BLaER1 treated with 17β-estradiol and CSF1 and Interleukin-3, amounts not matched to agents 10 nM and 100 nM (cell line): Measurements from ENCODE around the gene SNRPD3.

ENCODE experiments used
- H3K27ac ChIP-seq, 11 experiments: shearing (Covaris generic); formaldehyde crosslinking; 2 replicates each; pipeline ENCODE4 v1.8.1; 2022
- H3K27me3 ChIP-seq, 11 experiments: shearing (Covaris generic); formaldehyde crosslinking; 2 replicates each; pipeline ENCODE4 v1.8.1; 2022
- H3K36me3 ChIP-seq, 11 experiments: shearing (Covaris generic); formaldehyde crosslinking; 2 replicates each; pipeline ENCODE4 v1.8.1; 2022
- H3K4me1 ChIP-seq, 10 experiments: shearing (Covaris generic); formaldehyde crosslinking; 2 replicates each; pipeline ENCODE4 v1.8.1; 2022
- H3K4me2 ChIP-seq, 11 experiments: shearing (Covaris generic); formaldehyde crosslinking; 2 replicates each; pipeline ENCODE4 v1.8.1; 2022
- H3K4me3 ChIP-seq, 10 experiments: shearing (Covaris generic); formaldehyde crosslinking; 2 replicates each; pipeline ENCODE4 v1.8.1; 2022
- H3K9ac ChIP-seq, 11 experiments: shearing (Covaris generic); formaldehyde crosslinking; 2 replicates each; pipeline ENCODE4 v1.8.1; 2022
- H3K9me3 ChIP-seq, 11 experiments: shearing (Covaris generic); formaldehyde crosslinking; replicated peaks in 1 of 11; 2 replicates each; pipeline ENCODE4 v1.8.1; 2022
- H4K20me1 ChIP-seq, 11 experiments: shearing (Covaris generic); formaldehyde crosslinking; 2 replicates each; pipeline ENCODE4 v1.8.1; 2022
- Cebpa-rat ChIP-seq, 11 experiments: shearing (Covaris generic); IDR thresholded peaks; 2 replicates each; pipeline ENCODE4 v1.8.1; 2022

SNRPD3 gene

DNA sequence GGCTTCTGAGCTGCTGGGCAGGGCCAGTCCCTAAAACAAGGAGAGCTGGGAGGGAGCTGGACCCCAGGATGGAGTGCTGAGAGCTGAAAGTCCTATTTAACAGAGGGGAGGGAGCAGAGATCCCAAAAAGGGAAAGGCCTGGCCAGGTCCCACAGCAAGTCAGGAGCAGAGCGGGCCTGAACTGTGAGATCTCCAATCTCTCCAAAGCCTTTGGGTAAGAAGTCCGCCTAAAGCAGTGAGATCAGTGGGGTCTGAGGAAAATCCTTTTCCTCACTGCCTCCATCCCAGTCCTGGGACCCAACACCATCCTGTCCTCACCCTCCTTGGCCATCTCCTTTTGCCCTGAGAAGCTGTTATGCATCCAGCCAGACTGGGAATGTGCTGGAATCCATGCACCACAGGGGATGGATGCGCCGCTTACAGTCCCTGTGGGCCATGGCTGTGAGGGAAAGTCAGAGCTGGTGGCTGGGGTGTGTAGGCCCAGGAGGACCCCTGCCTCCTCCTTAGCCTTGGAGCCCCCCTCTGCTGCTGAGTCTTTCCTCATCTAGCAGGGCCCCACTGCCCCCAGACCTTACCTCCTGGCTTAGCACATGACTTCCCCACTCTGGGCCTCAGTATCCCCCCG lies 28.5 kb downstream of the SNRPD3 start:
- H3K27ac ChIP-seq = no peak overlapping the region
- H3K4me2 ChIP-seq = no peak overlapping the region
- H3K27me3 ChIP-seq = no peaks in the 10 kb centered on the region; a peak in 1 of 22 replicates
- H3K36me3 ChIP-seq = 0 out of 22 replicates have a peak, but pooled peaks cover 0 to 5% (median 0%) of the 10 kb centered on the region in 11 experiments
- H3K9me3 ChIP-seq = no peaks in the 10 kb centered on the region
- peaks cover 8 to 35% (median 21%) of the 10 kb centered on the region in 10 experiments; a peak in 18 of 20 replicates for H3K4me1 ChIP-seq
- no peak overlapping the region for H3K4me3 ChIP-seq
- H4K20me1 ChIP-seq = peaks cover 0 to 27% (median 12%) of the 10 kb centered on the region in 11 experiments; a peak in 9 of 22 replicates
- no peak for TF ChIP-seq Cebpa-rat (IDR thresholded peaks at IDR 0.05)
- 0 out of 22 replicates have a peak overlapping the region, but pooled peaks of 1 of the 11 experiments have one; percentile 0 for H3K9ac ChIP-seq

GRCh38 chr22:24584871-24585411 lies 29.1 kb downstream of the SNRPD3 start:
- no peak overlapping the region for H3K27ac ChIP-seq
- H4K20me1 ChIP-seq = peaks cover 0 to 34% (median 15%) of the 10 kb centered on the region in 11 experiments; a peak in 10 of 22 replicates
- no peak for TF ChIP-seq Cebpa-rat (IDR thresholded peaks at IDR 0.05)
- H3K4me3 ChIP-seq = no peak overlapping the region
- no peak overlapping the region for H3K9ac ChIP-seq
- no peaks in the 10 kb centered on the region; a peak in 1 of 22 replicates for H3K27me3 ChIP-seq
- H3K4me1 ChIP-seq = peaks cover 8 to 40% (median 26%) of the 10 kb centered on the region in 10 experiments; a peak in 18 of 20 replicates
- 0 out of 22 replicates have a peak, but pooled peaks cover 0 to 5% (median 0%) of the 10 kb centered on the region in 11 experiments for H3K36me3 ChIP-seq
- H3K4me2 ChIP-seq = no peak overlapping the region
- no peaks in the 10 kb centered on the region for H3K9me3 ChIP-seq

DNA sequence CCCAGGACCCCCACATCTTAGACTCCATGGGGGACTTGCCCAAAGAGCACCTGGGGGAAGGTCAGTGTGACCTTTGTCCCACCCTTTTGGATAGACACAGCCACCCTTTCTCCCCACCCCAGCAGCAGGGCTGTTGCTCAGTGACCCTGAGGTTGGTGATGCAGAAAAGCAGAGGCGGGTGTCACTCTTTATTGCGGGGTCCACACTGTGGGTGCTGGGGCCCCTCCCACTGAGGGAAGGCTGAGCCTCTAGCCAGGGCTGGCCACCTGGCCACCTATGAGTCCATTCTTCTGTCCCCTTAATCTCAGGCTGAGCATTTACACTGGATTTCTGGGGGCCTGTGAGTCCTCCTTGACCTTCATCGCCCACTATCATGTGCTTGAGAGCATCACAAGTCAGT lies 29.7 kb downstream of the SNRPD3 start:
- H3K4me2 ChIP-seq = peak overlapping the region in 3 of 11 experiments; percentile 15 to 29 (median 18); a peak in 2 of 22 replicates
- 0 out of 22 replicates have a peak, but pooled peaks cover 0 to 5% (median 0%) of the 10 kb centered on the region in 11 experiments for H3K36me3 ChIP-seq
- H4K20me1 ChIP-seq = peaks cover 0 to 36% (median 15%) of the 10 kb centered on the region in 11 experiments; a peak in 10 of 22 replicates
- no peak overlapping the region for H3K4me3 ChIP-seq
- no peaks in the 10 kb centered on the region; a peak in 1 of 22 replicates for H3K27me3 ChIP-seq
- H3K4me1 ChIP-seq = peaks cover 8 to 40% (median 26%) of the 10 kb centered on the region in 10 experiments; a peak in 18 of 20 replicates
- TF ChIP-seq Cebpa-rat (IDR thresholded peaks at IDR 0.05) = no peak
- H3K9ac ChIP-seq = no peak overlapping the region
- no peaks in the 10 kb centered on the region for H3K9me3 ChIP-seq
- no peak overlapping the region for H3K27ac ChIP-seq

- Histone ChIP-seq H3K9me3 (no peaks in the 10 kb centered on the region), H3K27me3 (peaks cover 0 to 1% (median 0%) of the 10 kb centered on the region in 11 experiments; a peak in 2 of 22 replicates), H3K27ac (no peak overlapping the region), H3K9ac (no peak overlapping the region), H3K4me2 (peak overlapping the region in 3 of 11 experiments; percentile 15 to 29 (median 18); a peak in 4 of 22 replicates), H4K20me1 (peaks cover 0 to 40% (median 15%) of the 10 kb centered on the region in 11 experiments; a peak in 10 of 22 replicates), H3K36me3 (0 out of 22 replicates have a peak, but pooled peaks cover 0 to 5% (median 0%) of the 10 kb centered on the region in 11 experiments), H3K4me1 (peaks cover 8 to 40% (median 26%) of the 10 kb centered on the region in 10 experiments; a peak in 18 of 20 replicates), H3K4me3 (no peak overlapping the region)
- TF ChIP-seq Cebpa-rat (IDR thresholded peaks at IDR 0.05) = no peak
These were observed 30.2 kb downstream of the SNRPD3 start for GRCh38 chr22:24585927-24586546.

GRCh38 chr22:24587251-24587650 lies 31.5 kb downstream of the SNRPD3 start:
- Histone ChIP-seq H3K27me3 (peaks cover 8 to 13% (median 10%) of the 10 kb centered on the region in 11 experiments), H4K20me1 (peaks cover 0 to 46% (median 15%) of the 10 kb centered on the region in 11 experiments; a peak in 10 of 22 replicates), H3K36me3 (0 out of 22 replicates have a peak, but pooled peaks cover 0 to 5% (median 0%) of the 10 kb centered on the region in 11 experiments), H3K9ac (peak overlapping the region in 1 of 11 experiments; percentile 68; a peak in 1 of 22 replicates), H3K4me3 (no peak overlapping the region), H3K9me3 (no peaks in the 10 kb centered on the region), H3K4me2 (peak overlapping the region in 8 of 11 experiments; percentile 68 to 92 (median 84); a peak in 14 of 22 replicates), H3K4me1 (peaks cover 8 to 43% (median 28%) of the 10 kb centered on the region in 10 experiments; a peak in 18 of 20 replicates), H3K27ac (no peak overlapping the region)
- no peak for TF ChIP-seq Cebpa-rat (IDR thresholded peaks at IDR 0.05)

DNA sequence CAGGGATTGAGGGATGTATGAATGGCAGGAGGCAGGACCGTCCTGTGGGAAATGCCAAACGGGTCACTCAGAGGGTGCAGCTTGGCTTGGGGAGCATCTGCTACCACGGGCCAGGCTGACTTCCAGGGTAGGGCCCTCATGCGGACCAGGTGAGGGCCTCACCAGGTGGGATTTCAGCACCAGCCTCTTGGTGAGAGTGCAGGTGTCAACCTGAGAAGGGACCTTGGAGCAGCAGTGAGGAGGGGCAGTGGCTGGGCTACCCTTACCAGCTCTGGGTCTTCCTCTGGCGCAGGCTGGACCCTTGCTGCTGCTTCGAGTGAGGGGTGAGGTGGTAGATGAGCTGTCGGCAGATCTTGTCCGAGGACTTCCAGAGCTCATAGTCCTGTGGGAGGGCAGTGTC lies 32.1 kb downstream of the SNRPD3 start:
- Histone ChIP-seq H3K4me1 (peaks cover 8 to 49% (median 32%) of the 10 kb centered on the region in 10 experiments; a peak in 18 of 20 replicates), H3K9me3 (no peaks in the 10 kb centered on the region), H3K9ac (peak overlapping the region in 6 of 11 experiments; percentile 7 to 68 (median 51); a peak in 8 of 22 replicates), H3K27ac (no peak overlapping the region), H3K4me3 (no peak overlapping the region), H4K20me1 (peaks cover 0 to 46% (median 15%) of the 10 kb centered on the region in 11 experiments; a peak in 10 of 22 replicates), H3K4me2 (peak overlapping the region in 10 of 11 experiments; percentile 43 to 92 (median 80); a peak in 20 of 22 replicates), H3K27me3 (peaks cover 15 to 20% (median 17%) of the 10 kb centered on the region in 11 experiments), H3K36me3 (0 out of 22 replicates have a peak, but pooled peaks cover 0 to 5% (median 0%) of the 10 kb centered on the region in 11 experiments)
- no peak for TF ChIP-seq Cebpa-rat (IDR thresholded peaks at IDR 0.05)

GRCh38 chr22:24588381-24588756 lies 32.6 kb downstream of the SNRPD3 start:
- no peak for TF ChIP-seq Cebpa-rat (IDR thresholded peaks at IDR 0.05)
- peaks cover 19 to 24% (median 22%) of the 10 kb centered on the region in 11 experiments for H3K27me3 ChIP-seq
- peak overlapping the region in 10 of 11 experiments; percentile 5 to 68 (median 34); a peak in 10 of 22 replicates for H3K9ac ChIP-seq
- peaks cover 0 to 46% (median 12%) of the 10 kb centered on the region in 11 experiments; a peak in 10 of 22 replicates for H4K20me1 ChIP-seq
- no peak overlapping the region for H3K4me3 ChIP-seq
- peaks cover 8 to 53% (median 36%) of the 10 kb centered on the region in 10 experiments; a peak in 18 of 20 replicates for H3K4me1 ChIP-seq
- H3K36me3 ChIP-seq = 0 out of 22 replicates have a peak, but pooled peaks cover 0 to 5% (median 0%) of the 10 kb centered on the region in 11 experiments
- H3K4me2 ChIP-seq = peak overlapping the region; percentile 43 to 92 (median 77)
- H3K9me3 ChIP-seq = no peaks in the 10 kb centered on the region
- H3K27ac ChIP-seq = peak overlapping the region in 1 of 11 experiments; percentile 13; a peak in 1 of 22 replicates
